Suprapubic skin (tissue), 3 donors: ENCODE results near the gene ENTPD5.

Source experiments
- CTCF ChIP-seq, 2 donors: fragments of 200-600 bp in 1 of 2; fragments of 450-650 bp in 1 of 2; sonication (generic) in 1 of 2; IDR thresholded peaks; one replicate each; pipeline ENCODE4 v1.5.1; 2016 to 2019; ENCODE audit warnings: antibody characterized with exemption in 2 of 2, mild to moderate bottlenecking in 1 of 2, moderate library complexity in 1 of 2
- EP300 ChIP-seq: sonication (generic); formaldehyde crosslinking; IDR thresholded peaks from one replicate; pipeline ENCODE4 v1.6.1; 2017; ENCODE audit warnings: antibody characterized with exemption
- POLR2A ChIP-seq, 2 donors: fragments of 450-650 bp; IDR thresholded peaks; one replicate each; pipeline ENCODE4 v1.6.1; 2017; ENCODE audit warnings: antibody characterized with exemption in 2 of 2, mild to moderate bottlenecking in 2 of 2, moderate library complexity in 2 of 2

DNA sequence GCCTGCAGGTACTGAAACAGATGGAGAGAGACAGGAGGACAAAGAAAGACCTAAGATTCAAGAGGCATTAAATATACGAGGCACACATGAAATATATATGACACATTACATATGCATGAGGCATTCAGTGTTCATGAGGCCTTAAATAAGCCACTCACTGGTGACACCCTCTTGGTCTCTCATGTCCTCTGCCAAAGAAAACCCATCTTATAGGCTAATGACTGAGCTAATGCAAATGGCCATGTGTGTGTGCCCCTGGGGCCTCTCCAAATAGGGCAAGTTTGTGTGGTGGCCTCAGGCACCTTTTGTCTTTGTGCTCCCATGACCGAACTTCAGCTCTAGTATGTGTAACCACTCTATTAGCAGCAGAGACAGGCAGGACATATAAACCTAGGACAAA is 50.2 kb downstream of the ENTPD5 start:
- TF ChIP-seq EP300 (no peak), CTCF (IDR thresholded peaks at IDR 0.05) (no peak), POLR2A (IDR thresholded peaks at IDR 0.05) (no peak)
